Measurements from ENCODE around the gene LRIG1.

The LRIG1 gene

DNA sequence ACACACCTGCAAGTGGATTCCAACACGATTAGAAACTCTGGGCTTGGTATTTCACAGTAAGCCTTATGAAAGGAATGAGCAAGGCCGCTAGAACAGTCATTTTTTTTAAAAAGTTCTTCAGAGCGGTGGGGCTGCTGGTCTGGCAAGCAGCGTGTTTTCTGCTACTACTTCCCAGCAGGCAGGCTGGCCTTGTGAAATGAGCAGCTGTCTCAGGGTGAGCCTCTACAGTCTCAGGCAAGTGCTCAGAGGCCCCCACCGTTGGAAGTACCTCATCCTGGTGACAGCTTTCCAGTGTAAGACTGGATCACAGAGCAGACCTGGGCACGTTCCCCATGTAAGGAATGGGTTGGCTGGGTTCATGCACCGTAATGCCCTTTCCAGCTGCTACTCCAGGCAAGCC is 119.2 kb downstream of the LRIG1 start:
- no peak for DNase-seq

DNA sequence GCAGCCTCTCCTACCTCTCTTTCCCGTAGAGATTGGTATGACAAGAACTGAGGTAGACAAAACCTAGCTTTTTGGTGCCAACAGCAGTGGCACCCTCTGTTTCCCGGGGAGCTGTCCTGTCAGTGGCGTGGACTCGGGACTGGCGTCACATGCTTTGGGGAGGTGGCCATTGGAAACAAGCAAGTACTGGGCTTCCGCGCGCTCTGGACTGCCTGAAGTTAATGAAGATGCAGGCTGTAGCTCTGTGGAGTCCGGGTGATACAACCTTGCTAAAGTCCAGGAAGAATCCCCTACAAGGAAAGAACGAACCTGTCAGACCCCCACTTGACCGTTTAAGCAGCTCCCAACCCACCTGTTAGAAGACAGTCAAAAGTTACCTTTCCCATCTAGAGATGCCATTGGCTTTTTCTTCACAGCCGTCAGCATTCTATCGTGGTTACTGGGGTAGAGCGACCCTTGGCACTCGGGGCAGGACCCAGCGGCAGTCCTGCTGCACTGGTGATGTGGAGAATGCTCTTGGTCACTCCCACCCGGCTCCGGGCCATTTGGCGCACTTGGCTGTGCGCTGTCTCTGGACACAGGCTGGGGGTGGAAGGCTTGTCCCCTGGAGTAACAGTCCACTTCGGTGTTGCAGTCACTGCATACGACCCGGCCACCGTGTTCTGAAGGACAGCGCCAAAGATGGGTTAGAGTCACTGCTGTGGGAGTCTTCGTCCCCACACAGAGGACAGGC is 120.5 kb downstream of the LRIG1 start:
- no peak for DNase-seq

DNA sequence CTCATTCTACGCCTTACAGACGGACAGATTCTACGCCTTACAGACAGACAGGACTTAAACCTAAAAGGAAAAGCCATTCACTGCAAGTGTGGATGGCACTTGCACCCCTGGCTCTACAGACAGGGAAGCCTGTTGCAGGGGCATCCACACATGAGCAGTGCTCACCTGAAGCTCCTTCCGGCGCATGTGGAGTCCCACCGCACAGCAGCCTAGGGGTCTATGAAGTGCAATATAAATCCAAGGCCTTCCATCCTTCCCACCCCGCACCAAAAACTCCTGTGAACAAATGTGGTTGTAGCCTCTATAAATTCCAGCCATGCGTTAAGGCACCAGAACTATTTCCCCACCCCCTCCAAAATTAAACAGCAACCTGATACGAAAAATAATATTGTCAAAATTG is 121.3 kb downstream of the LRIG1 start:
- no peak for DNase-seq

DNA sequence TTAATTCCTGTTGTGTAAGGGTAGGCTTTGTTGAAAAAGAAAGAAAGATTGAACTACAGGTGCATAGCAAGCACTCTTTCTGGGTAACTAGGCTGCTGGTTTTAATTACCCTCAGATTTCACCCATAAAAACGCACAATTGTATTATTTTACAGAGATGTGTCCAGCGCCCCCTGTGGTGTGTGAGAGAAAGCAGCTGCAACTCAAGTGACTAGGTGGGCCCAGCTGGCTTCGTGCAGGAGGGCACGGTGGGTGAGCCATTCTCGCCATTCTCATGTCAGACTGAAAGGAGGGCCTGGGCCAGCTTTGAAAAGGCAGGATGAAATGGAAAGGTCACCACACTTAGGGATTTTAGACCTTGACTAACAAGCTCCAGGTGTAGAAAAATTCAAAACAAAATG is 122.6 kb downstream of the LRIG1 start:
- peak; percentile 28 for DNase-seq

DNA sequence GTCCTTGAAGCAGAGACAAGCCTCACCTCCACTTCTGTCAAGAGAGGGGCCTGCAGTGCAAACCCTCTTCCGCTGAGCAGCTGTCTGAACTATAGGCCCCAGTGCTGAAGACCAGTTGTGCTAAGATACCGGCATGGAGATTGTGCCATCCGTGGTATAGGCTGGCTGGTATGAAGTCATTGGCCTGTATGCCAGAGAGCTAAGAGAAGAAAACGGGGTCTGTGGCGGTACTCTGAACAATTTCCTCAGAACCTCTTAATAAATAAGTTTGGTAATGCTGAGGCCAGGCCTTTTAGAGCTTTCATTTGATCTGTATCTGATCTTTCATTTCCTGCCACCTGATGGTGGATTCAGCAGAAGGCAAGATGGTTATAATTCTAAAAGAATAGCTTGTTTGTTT is 123.0 kb downstream of the LRIG1 start:
- no peak for DNase-seq

DNA sequence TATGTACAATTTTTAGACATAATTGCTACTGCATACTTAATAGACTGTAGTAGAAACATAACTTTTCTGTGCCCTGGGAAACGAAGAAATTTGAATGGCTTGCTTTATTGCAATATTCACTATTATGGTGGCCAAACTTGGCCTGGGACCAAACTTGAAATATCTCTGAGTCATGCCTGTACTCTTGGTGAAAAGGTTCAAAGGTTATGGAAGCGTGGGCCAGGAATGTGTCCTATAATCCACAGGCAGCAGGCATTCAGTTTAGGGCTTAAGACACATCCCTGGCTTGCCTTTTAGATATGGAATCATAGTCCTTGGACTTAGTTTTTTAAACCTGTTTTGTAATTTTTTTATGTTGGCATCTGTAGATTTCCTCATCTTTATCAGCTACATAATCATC is 124.3 kb downstream of the LRIG1 start:
- no peak for DNase-seq

DNA sequence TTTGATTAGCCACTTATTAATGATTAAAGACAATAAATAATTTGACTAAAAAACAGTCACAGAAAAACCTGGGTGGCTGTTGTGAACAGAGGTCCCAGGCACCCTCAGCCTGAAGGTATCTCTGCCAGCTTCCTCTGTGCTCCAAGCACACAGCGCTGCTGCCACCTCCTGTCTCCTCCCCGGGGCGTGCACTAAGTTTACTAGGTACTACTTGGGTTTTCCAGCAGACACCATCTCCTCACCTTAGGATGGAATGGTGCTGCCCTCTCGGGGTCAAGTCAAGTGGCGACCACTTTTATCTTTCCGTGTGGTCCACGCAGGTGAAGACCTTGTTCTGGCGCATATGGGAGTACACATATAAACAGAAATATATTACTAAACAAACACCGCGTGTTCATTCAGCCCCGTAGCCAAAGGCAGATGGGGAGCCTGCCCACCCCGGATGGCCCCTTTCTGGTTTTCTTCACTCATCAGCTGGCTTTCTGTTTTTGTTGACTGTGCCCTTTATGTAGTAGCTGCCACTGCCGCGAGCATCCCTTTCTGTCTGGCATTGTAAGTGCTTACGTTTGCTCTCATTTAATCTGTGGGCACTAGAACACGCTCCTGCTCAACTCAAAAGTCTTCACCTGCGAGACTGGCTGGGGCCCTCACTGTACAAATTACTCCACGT is 128.0 kb downstream of the LRIG1 start:
- DNase-seq: peak; percentile 35

DNA sequence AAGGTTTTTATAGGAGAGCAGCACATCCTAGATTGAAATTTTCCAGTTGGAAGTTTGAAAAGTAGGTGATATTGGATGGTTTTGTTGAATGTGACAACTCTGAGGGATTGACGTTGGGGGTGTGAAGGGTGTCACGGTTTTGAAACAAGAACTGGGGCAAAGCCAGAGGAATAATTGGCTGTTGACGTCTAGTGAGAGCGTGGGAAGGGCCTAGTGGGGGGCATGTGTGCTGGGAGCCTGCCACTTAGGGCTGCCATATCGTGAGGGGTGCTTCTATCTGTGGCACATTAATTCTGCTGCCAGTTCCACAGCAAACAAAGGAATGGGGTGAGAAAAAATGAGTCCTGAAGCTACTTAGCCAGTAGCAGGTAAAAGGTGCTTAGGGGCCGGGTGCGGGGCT is 129.4 kb downstream of the LRIG1 start:
- DNase-seq: no peak

DNA sequence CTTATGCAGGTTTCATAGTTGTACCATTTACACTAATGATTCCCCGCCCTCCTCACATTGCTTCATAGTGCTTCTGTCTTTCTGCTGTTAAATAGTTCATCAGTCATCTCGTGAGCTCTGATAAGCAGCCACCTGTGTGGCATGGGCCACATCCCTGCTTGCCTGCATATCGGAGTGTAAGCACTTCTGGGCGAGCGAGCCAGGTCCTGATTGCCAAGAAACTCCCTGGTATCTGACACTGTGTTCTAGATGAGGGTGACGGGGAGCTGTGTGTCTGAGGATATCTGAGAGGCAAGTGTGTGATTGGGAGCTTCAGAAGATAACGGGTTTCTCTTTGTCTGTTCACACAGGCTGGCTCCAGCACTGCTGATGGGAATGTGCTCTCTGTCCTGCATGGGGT is 130.6 kb downstream of the LRIG1 start:
- no peak for DNase-seq

DNA sequence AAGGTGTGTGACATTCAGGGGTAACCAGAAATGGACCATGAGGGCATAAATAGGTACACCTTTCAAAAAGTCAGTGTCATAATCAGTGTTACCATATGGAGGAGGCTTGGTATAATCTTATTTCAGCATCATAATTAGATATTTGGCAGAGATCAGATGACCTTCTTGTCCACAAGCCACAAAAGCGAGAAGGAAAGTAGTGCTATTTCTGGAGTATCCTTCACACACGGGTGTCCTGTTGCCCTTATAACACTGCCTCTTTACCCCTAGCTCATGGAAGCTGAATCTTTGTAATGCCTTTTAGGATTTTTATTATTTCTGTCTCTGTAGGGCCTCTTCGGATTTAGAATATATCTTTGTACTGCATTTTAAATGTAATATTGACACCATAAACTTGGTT is 132.8 kb downstream of the LRIG1 start:
- no peak for DNase-seq

DNA sequence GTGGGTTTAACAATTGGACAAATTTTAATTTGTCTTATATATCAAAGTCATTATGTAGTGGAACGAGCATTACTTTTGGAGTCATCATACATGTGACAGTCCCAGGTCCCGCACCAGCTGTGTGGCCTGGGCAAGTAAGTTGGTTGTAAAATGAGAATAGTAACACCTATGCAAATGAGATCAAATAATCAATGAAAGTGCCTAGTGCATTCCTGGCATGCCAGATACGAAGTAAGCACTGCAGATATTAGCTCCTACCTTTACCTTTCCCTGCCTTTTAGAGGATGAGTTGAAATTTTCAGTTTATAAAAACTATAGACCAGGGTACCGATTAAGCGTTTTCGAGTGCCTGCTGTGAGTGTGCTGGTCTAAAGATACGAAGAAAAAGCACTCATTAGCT is 134.1 kb downstream of the LRIG1 start:
- no peak for DNase-seq

DNA sequence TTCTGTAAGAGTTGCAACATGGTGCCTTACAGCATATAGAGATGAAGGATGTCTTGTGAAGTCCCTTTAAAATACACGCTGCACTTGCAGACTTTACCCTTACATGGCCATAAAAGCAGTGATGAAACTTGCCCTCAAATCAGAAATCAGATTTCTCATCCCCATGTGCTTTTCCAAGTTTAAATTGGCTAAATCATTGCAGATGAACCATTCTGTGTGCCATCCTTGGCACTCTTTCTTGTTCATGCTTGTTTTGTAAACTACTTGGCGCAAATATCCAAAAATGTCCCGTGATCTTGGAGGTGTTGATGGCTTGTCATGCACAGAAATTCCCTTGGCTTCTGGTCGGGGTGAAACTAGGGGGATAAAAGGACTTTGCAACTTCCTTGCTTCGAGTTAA is 135.7 kb downstream of the LRIG1 start:
- no peak for DNase-seq

DNA sequence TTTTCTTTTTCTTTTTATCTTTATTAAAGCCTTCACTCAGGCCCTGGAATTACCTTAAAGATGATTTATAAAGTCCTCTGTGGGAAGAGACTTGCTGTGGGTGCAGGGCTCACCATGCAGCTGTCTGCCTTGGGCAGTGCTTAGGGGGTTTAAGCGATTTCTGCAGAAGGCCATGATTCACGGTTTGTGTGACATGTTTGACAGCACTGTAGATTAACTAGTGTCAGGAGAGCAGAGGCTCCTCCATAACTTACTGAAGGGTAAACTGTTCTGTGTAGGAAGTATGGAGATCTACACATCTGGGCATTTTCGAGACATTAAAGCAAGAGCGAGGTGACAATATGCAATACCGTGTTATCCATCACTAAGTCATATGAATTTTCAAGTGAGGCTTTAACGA is 137.7 kb downstream of the LRIG1 start:
- DNase-seq: no peak

DNA sequence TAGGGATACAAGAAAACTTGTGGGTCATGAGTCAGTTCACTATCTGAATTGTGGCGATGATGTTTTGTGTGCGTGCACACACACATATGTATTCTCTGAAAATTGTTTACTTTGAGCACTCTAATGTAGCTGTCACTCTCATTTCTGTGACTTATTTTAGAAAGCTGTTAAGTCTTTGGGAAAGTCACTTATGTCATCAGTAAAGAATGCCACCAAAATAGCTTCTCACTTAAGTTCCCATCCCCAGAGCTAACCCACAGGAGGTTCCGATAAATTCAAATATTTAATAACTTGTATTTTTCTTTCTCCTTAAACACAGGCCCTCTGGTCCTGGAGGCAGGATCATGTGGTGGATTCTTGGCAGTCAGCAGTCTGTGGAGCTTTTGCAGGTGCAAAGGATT is 138.3 kb downstream of the LRIG1 start:
- no peak for DNase-seq

DNA sequence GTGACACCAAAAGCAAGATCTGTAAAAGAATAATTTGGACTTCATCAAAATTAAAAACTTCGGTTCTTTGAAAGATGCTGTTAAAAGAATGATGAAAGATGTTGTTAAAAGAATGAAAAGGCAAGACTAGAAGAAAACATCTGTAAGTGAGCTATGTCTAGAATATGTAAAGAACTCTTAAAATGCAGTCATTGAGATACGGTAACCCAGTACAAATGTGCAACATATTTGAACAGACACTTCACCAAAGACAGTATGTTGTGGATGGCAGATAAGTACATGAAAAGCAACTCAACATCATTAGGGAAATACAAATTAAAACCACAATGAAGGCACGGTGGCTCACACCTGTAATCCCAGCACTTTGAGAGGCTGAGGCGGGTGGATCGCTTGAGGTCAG is 139.5 kb downstream of the LRIG1 start:
- DNase-seq: no peak

DNA sequence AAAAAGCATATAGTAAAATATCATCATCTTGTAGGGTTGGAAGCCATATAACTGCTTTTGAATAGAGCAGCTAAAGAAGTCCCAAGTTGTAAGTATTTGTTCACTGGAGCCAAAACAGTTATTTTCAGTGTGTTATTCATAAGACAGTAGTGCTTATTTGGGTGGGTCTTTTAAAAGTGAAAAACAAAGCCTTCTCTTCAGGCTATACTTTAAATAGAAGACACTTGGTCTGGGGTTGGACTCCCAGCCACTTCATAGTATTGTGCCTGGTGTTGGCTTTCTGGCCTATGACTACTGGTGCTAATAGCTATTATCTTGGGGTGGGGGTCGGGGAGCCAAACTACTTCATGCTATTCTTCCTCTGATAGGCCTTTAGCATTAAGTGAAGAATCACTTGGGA is 144.8 kb downstream of the LRIG1 start:
- DNase-seq: no peak

DNA sequence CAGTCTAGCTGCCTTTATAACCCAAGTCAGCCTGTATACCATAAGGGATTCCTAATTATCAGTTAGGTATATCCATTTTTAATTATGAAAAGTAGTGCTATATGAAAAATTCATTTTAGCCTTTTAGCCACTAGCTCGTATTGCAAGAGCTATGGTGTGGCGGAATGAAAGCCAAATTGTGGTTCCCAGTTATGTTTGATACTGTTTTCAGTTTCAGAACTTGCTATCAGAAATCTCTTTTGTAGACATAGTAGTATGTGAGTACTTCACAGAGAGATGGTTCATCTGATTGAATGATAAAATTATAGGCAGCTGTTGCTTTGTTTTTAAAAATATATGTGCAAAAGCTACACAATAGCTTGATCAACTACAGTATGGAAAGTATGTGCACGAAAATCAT is 145.4 kb downstream of the LRIG1 start:
- DNase-seq: no peak

DNA sequence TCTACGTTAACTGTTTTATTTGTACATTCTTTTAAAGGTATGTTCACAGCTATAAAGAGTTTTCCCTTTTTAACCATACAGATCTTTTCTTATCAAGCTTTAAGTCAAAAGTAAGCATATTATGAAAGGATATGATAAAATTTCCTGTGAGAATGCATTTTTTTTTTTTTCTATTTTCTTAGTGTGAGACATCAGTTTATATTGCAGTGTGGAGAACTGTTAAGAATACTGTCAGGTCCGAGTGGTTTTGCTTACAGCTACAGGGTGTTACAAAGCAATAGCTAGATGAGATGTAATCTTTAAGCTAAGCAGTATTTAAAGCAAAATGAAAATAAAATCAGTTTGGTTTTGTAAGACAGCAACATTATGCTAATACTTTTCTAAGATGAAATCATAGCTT is 146.8 kb downstream of the LRIG1 start:
- DNase-seq: no peak

DNA sequence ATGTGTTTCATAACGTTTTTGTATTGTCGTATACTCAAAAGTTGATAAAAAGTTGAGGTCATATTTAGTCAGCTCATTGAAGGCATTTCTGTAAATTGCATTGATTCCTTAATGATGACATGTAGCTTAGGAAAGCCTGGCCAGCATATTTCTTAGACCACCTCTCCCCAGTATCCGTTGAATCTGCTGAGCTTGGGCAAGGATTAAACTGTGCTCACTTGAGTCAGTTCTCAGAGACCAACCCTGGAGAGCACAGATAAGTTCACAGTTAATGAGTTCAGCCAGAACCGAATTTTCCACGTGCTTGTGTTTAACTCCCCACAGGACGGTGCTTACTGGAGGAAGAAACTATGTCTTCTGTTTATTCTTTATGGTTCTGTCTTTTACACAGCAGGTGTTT is 147.3 kb downstream of the LRIG1 start:
- no peak for DNase-seq

DNA sequence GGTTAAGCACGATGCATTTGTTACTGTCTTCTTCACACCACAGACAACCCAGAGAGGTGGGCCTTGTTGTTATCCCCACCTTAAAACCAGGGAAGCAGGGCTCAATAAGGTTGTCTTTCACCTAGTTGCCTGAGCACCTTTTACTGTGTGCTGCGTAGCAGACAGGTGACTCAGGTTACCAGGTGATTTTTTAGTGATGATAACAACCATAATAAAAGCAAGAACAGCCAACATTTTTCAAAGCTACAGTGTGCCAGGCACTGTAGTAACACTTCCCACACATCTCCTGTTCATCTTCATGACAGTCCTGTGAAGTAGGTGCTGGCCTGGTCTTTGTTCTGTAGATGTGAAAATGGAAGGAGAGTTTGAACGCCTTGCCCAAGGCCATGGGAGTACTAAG is 147.8 kb downstream of the LRIG1 start:
- no peak for DNase-seq

DNA sequence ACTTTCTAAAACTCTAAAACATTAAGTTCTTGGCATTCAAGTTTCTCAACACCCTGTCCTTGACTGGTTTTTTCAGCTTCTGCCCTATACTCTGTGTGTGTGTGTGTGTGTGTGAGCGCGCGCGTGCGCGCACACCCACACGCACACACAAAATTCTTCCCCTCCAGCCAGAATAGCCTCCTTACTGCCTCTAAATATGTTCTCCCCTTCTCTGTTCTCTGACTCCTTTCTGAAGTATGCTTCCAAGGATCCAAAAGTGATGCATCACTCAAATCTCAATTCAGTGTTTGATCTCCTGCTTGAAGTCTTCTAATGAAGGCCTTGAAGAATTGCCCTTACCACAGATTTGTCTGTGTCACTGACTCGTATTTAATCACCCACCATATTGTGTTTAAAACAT is 150.2 kb downstream of the LRIG1 start:
- DNase-seq: no peak

DNA sequence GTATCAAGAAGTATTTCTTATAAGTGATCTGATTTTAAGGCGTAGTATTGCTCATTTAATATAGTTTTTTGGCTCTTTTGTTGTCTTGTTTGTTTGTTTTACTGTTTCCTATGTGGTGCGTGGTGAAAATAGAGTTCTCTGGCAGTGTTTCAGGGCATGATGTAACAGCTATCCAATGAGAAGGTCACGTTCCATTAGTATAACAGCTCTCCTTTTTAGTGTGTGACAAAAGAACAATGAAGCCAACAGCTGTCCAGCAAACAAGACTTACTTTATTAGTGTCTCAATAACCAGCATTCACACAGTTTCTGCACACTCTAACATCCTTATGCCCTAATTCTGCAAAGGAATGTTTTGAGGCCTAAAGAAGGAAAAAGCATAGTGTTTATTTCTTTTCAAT is 152.1 kb downstream of the LRIG1 start:
- DNase-seq: no peak

DNA sequence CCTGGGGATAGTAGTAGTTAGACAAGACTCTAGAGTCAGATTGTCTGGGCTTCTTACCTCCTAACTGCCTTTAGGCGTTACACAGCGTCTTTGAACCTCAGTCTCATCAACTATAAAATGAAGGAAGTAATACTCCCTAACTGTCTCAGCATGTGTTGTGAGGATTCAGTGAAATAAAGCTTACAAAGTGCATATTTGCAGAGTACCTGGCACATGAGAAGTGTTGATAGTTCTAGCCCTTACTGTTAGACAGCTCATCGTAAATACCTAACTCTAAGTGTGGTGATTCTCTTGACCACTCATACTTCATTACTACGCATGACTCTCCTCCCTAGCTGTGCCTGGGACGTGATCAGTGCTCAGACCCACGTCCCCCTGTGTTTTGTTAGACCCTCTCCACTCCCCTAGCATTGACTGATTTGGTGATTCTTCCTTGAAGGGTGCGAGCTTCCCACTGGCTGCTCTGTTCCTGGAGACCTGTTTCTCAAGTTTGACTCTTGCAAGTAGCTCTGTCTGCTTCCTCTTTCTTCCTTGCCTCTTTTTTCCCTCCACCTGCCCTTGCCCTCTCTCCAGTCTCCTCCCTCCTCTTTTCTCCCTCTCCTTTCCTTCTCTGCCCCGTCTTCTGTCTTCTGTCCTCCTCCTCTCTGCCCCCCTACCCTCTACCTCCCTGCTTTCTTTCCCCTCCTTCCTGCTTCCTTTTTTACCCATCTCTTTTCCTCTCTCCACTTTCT is 155.8 kb downstream of the LRIG1 start:
- no peak for DNase-seq

DNA sequence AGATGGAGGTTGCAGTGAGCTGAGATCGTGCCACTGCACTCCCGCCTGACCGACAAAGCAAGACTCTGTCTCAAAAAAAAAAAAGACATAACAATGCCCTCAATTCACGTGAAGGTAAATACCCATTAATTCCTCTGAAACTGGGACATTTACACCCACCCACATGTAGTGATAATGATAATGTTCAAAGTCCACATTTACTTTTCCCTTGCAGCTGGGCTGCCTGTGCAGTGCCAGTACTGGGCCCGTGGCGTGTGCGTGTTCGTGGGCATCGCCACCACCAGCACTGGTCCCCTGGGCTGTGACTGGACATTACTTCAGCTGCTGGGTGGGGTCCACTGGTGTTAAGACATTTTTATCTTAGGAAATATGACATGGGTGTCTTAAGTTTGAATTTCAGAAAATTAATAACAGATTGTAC is 156.4 kb downstream of the LRIG1 start:
- no peak for DNase-seq

Data from activated CD8-positive, alpha-beta memory T cell treated with anti-CD3 and anti-CD28 coated beads, Interleukin-2, amount 50 U/mL, for 4 hours (primary cell).